ENCODE measurements around the gene C6orf52.

The C6orf52 gene

GRCh38 chr6:10713962-10714361 is 19.5 kb upstream of the C6orf52 start:
- Histone ChIP-seq H3F3A (ENCODE audit: insufficient read depth, low read length) (peaks cover 17% of the 10 kb centered on the region), H2AFZ (ENCODE audit: low read length) (peak overlapping the region; percentile 49), H4K20me1 (ENCODE audit: insufficient read depth, low read length) (no peaks in the 10 kb centered on the region), H3K4me1 (ENCODE audit: low read length) (peaks cover 11% of the 10 kb centered on the region), H3K27ac (ENCODE audit: low read length) (peak overlapping the region; percentile 75; the same call in 1 of the 2 replicates), H3K27me3 (replicated peaks; ENCODE audit: insufficient read depth, low read length) (no peaks in the 10 kb centered on the region), H3K36me3 (replicated peaks; ENCODE audit: insufficient read depth, low read length) (no peaks in the 10 kb centered on the region; the same call in 1 of the 2 replicates), H3K9me2 (replicated peaks; ENCODE audit: insufficient read depth, low read length) (no peaks in the 10 kb centered on the region), H3K79me2 (ENCODE audit: low read length) (no peaks in the 10 kb centered on the region), H3K9ac (ENCODE audit: low read length) (peak overlapping the region; percentile 49), H3K4me2 (ENCODE audit: low read depth, low read length) (peak overlapping the region; percentile 64; the same call in 1 of the 2 replicates), H3K9me3 (replicated peaks; ENCODE audit: insufficient read depth, low read length) (no peaks in the 10 kb centered on the region), H3K4me3 (ENCODE audit: low read length) (peak overlapping the region; percentile 38)
- no peak for TF ChIP-seq CTCF (IDR thresholded peaks at IDR 0.05; ENCODE audit: low read length)
- TF ChIP-seq EZH2phosphoT487 (IDR thresholded peaks at IDR 0.05; ENCODE audit: low read length) = no peak
- TF ChIP-seq EZH2 (optimal IDR thresholded peaks at IDR 0.05; ENCODE audit: low read depth, low read length) = no peak
- DNase-seq = peak; percentile 45

DNA sequence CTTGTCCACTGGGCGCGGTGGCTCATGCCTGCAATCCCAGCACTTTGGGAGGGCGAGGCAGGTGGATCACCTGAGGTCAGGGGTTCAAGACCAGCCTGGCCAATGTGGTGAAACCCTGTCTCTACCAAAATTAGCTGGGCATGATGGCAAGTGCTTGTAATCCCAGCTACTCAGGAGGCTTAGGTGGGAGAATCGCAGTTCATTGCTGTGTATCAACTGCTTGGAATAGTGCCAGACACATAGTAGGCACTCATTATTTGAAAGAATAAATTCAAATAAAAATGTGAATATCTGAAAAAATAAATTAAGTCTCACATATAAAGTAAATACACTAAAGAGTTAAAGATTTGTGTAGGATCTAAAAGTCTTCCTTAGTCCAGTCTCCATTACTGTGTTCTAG is 2.2 kb upstream of the C6orf52 start:
- Histone ChIP-seq H3K9me2 (replicated peaks; ENCODE audit: insufficient read depth, low read length) (no peaks in the 10 kb centered on the region), H3K27ac (ENCODE audit: low read length) (no peak overlapping the region), H3K27me3 (replicated peaks; ENCODE audit: insufficient read depth, low read length) (no peaks in the 10 kb centered on the region), H3K36me3 (replicated peaks; ENCODE audit: insufficient read depth, low read length) (no peaks in the 10 kb centered on the region), H2AFZ (ENCODE audit: low read length) (no peak overlapping the region), H3K4me3 (ENCODE audit: low read length) (peak overlapping the region; percentile 84; the same call in 1 of the 2 replicates), H3K9ac (ENCODE audit: low read length) (no peak overlapping the region), H3K4me2 (ENCODE audit: low read depth, low read length) (peak overlapping the region; percentile 89), H3K4me1 (ENCODE audit: low read length) (peaks cover 11% of the 10 kb centered on the region), H3K9me3 (replicated peaks; ENCODE audit: insufficient read depth, low read length) (no peaks in the 10 kb centered on the region), H3K79me2 (ENCODE audit: low read length) (peaks cover 78% of the 10 kb centered on the region), H4K20me1 (ENCODE audit: insufficient read depth, low read length) (no peaks in the 10 kb centered on the region), H3F3A (ENCODE audit: insufficient read depth, low read length) (peaks cover 8% of the 10 kb centered on the region)
- DNase-seq = no peak
- TF ChIP-seq EZH2 (optimal IDR thresholded peaks at IDR 0.05; ENCODE audit: low read depth, low read length) (no peak), CTCF (IDR thresholded peaks at IDR 0.05; ENCODE audit: low read length) (no peak), EZH2phosphoT487 (IDR thresholded peaks at IDR 0.05; ENCODE audit: low read length) (no peak)

DNA sequence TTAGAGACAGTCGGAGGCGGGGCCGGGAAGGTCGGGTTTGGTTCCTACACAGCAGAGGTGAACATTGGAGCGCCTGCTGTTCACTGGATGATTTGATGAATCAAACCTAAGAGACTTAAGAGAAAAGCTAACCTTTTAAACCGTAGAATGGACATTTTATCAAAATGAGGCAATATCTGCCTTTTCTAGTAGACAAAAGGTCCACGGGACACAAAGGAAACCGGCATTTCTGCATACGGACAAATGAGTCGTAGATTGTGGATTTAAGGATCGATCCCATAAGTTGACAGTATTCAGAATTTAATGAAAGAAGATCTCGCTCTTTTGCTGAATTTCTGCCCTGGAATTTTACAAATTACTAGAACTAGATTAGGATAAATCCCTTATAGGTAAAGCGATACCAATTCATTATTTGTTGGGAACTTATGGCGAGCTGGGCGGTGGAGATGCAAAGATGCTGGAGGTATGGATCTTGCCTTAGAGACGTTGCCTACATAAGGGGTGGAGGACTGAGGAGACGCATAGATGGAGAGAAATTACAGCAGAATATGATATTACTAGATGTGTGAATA is 756 bp upstream of the C6orf52 start:
- H3K4me3 ChIP-seq (ENCODE audit: low read length) = peak overlapping the region; percentile 84
- H2AFZ ChIP-seq (ENCODE audit: low read length) = peak overlapping the region; percentile 50
- no peaks in the 10 kb centered on the region for H3K9me2 ChIP-seq (replicated peaks; ENCODE audit: insufficient read depth, low read length)
- H3F3A ChIP-seq (ENCODE audit: insufficient read depth, low read length) = peaks cover 6% of the 10 kb centered on the region; the same call in 1 of the 2 replicates
- peaks cover 8% of the 10 kb centered on the region for H3K4me1 ChIP-seq (ENCODE audit: low read length)
- H4K20me1 ChIP-seq (ENCODE audit: insufficient read depth, low read length) = no peaks in the 10 kb centered on the region
- peak; percentile 7 for DNase-seq
- no peaks in the 10 kb centered on the region for H3K9me3 ChIP-seq (replicated peaks; ENCODE audit: insufficient read depth, low read length)
- TF ChIP-seq CTCF (IDR thresholded peaks at IDR 0.05; ENCODE audit: low read length) = no peak
- no peak for TF ChIP-seq EZH2 (optimal IDR thresholded peaks at IDR 0.05; ENCODE audit: low read depth, low read length)
- TF ChIP-seq EZH2phosphoT487 (IDR thresholded peaks at IDR 0.05; ENCODE audit: low read length) = no peak
- peak overlapping the region; percentile 92 for H3K27ac ChIP-seq (ENCODE audit: low read length)
- H3K79me2 ChIP-seq (ENCODE audit: low read length) = peaks cover 65% of the 10 kb centered on the region
- no peaks in the 10 kb centered on the region for H3K27me3 ChIP-seq (replicated peaks; ENCODE audit: insufficient read depth, low read length)
- H3K4me2 ChIP-seq (ENCODE audit: low read depth, low read length) = peak overlapping the region; percentile 89
- peak overlapping the region; percentile 94 for H3K9ac ChIP-seq (ENCODE audit: low read length)
- no peaks in the 10 kb centered on the region for H3K36me3 ChIP-seq (replicated peaks; ENCODE audit: insufficient read depth, low read length)

All from MM.1S (cell line).